Measurements from ENCODE around the gene OST4.
A peak's percentile ranks its signal among the peaks of the same experiment; 100 is the strongest.

Gene OST4

GRCh38 chr2:27050996-27051901, 20.2 kb downstream of the OST4 start, which contains the start of gene AGBL5:
Gene AGBL5 (plus strand): TSS chr2:27051668. CDS start chr2:27052959, 1,291 bp downstream.
- DNase-seq: peak; percentile 99

- DNase-seq: peak; percentile 99
Observed at GRCh38 chr2:27050281-27050995, 21.0 kb downstream of the OST4 start.

- peak; percentile 86 for DNase-seq
Observed at GRCh38 chr2:27049422-27050280, 21.8 kb downstream of the OST4 start.

GRCh38 chr2:27042985-27043634, 28.3 kb downstream of the OST4 start:
- DNase-seq: no peak

GRCh38 chr2:27042159-27042661, 29.2 kb downstream of the OST4 start:
- no peak for DNase-seq

GRCh38 chr2:27041752-27042151, 29.7 kb downstream of the OST4 start:
- DNase-seq: no peak

- no peak for DNase-seq
Observed at GRCh38 chr2:27040282-27040681, 31.2 kb downstream of the OST4 start.

GRCh38 chr2:27039871-27040270, 31.6 kb downstream of the OST4 start:
- DNase-seq: no peak

GRCh38 chr2:27039426-27039825, 32.0 kb downstream of the OST4 start:
- no peak for DNase-seq

GRCh38 chr2:27038631-27039339, 32.7 kb downstream of the OST4 start:
- no peak for DNase-seq

- no peak for DNase-seq
Observed at GRCh38 chr2:27038012-27038411, 33.4 kb downstream of the OST4 start.

- DNase-seq: no peak
Observed at GRCh38 chr2:27033253-27033852, 38.1 kb downstream of the OST4 start.

- peak; percentile 93 for DNase-seq
Observed at GRCh38 chr2:27032495-27033252, 38.8 kb downstream of the OST4 start, which contains the start of gene TMEM214. Gene TMEM214 (plus strand): TSS chr2:27032965. CDS start chr2:27033016, 51 bp downstream.

GRCh38 chr2:27029051-27029450, 42.4 kb downstream of the OST4 start:
- no peak for DNase-seq

GRCh38 chr2:27027211-27027651, 44.2 kb downstream of the OST4 start:
- no peak for DNase-seq

GRCh38 chr2:27025861-27026851, 45.3 kb downstream of the OST4 start:
- no peak for DNase-seq

GRCh38 chr2:27025281-27025800, 46.1 kb downstream of the OST4 start:
- DNase-seq: no peak

GRCh38 chr2:27024812-27025211, 46.6 kb downstream of the OST4 start:
- no peak for DNase-seq

GRCh38 chr2:27024188-27024587, 47.3 kb downstream of the OST4 start:
- no peak for DNase-seq
